ENCODE results near the gene DNAJA1. TPM values are rescaled to one million over a fixed set of nuclear protein-coding genes. Genes with fewer than 3 reads are reported as not detected.
A peak's percentile ranks its signal among the peaks of the same experiment; 100 is the strongest.

Gene DNAJA1
- total RNA-seq, 4 donors from 2014 or later = 81.8 to 118 (median 108) TPM

DNA sequence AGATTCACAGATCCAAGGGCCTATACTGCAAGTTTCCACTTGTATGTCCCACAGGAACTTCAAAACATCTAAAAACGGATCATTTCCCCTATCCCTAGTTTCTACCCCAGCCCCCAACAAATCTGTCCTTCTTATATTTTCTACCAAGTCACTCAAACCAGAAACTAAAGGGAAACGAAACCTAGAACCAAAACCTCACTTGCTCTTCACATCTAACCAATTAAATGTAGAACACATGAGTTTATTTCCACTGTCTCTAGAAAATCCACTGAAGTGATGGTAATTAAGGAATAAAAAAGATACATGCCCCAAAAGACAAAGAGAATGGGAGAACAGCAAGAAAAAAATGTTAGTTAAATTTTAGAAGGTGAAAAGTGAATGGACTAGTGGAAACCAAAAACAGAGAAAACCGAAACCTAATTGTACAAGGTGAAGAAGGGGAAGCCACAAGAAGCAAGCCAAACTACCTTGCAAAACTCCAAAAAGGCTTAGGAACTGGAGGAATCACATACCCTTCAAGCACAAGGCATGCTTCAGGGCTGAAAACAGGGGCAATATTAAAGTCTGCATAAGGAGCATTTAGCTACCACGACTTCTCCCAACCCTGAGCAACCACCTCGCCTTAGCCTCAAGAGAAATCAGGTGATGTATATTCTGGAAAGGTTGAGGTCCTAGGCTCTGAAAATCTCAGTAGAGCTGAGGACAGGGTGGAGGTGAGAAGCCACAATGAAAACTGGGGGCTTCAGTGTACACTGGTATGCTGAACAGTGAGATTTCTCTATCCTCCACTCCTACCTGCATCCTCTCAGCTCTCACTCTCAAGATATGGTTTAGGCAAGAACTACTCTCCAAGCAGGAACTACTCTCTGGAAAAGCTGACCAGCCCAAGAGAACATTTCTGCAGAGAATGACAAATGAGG, 40.3 kb downstream of the DNAJA1 start:
- DNase-seq = no peak
- Histone ChIP-seq H3K27ac (no peak overlapping the region), H3K4me3 (replicated peaks in 1 of 3) (no peak overlapping the region), H3K27me3 (no peaks in the 10 kb centered on the region), H3K4me1 (peaks cover 0 to 3% of the 10 kb centered on the region in 2 donors), H3K9me3 (no peaks in the 10 kb centered on the region), H3K36me3 (peaks cover 37 to 43% of the 10 kb centered on the region in 2 donors)
- WGBS, 2 donors = 89 to 93% methylated on average over 5 of the region's 5 CpGs
- intact Hi-C loops (cut with DNase I) = no loop called here
- TF ChIP-seq, protein P1, sequence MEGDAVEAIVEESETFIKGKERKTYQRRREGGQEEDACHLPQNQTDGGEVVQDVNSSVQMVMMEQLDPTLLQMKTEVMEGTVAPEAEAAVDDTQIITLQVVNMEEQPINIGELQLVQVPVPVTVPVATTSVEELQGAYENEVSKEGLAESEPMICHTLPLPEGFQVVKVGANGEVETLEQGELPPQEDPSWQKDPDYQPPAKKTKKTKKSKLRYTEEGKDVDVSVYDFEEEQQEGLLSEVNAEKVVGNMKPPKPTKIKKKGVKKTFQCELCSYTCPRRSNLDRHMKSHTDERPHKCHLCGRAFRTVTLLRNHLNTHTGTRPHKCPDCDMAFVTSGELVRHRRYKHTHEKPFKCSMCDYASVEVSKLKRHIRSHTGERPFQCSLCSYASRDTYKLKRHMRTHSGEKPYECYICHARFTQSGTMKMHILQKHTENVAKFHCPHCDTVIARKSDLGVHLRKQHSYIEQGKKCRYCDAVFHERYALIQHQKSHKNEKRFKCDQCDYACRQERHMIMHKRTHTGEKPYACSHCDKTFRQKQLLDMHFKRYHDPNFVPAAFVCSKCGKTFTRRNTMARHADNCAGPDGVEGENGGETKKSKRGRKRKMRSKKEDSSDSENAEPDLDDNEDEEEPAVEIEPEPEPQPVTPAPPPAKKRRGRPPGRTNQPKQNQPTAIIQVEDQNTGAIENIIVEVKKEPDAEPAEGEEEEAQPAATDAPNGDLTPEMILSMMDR (IDR thresholded peaks at IDR 0.05) = no peak

DNA sequence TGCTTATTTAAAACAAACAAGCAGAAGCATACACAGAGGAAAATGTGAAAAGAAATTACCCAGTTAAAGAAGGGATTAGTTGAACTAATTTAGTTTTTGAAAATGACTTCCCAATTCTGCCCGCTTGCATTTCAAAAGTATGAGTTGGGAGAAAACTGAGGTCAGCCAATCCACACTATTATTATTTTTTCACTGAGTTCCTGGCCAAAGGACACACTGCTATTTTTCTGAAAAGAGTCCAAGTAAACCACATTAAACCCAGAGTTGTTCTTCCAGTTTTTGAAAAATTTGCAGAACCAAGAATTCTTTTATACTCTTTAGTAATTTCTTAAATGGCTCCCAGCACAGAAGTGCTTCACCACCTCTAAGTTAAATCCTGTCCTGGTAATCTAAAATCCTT, 43.9 kb downstream of the DNAJA1 start:
- no peak for DNase-seq
- H3K4me3 ChIP-seq (replicated peaks in 1 of 3) = no peak overlapping the region
- H3K27ac ChIP-seq = no peak overlapping the region
- no peaks in the 10 kb centered on the region for H3K9me3 ChIP-seq
- H3K27me3 ChIP-seq = no peaks in the 10 kb centered on the region
- 74 to 88% methylated on average over 1 of the region's 1 CpG for WGBS, 2 donors
- TF ChIP-seq, protein P1 (IDR thresholded peaks at IDR 0.05) = no peak
- TF ChIP-seq POLR2A (IDR thresholded peaks at IDR 0.05) = no peak
- peaks cover 0 to 3% of the 10 kb centered on the region in 2 donors for H3K4me1 ChIP-seq
- H3K36me3 ChIP-seq = peaks cover 30 to 46% of the 10 kb centered on the region in 2 donors
- intact Hi-C loops (cut with DNase I) = no loop called here

DNA sequence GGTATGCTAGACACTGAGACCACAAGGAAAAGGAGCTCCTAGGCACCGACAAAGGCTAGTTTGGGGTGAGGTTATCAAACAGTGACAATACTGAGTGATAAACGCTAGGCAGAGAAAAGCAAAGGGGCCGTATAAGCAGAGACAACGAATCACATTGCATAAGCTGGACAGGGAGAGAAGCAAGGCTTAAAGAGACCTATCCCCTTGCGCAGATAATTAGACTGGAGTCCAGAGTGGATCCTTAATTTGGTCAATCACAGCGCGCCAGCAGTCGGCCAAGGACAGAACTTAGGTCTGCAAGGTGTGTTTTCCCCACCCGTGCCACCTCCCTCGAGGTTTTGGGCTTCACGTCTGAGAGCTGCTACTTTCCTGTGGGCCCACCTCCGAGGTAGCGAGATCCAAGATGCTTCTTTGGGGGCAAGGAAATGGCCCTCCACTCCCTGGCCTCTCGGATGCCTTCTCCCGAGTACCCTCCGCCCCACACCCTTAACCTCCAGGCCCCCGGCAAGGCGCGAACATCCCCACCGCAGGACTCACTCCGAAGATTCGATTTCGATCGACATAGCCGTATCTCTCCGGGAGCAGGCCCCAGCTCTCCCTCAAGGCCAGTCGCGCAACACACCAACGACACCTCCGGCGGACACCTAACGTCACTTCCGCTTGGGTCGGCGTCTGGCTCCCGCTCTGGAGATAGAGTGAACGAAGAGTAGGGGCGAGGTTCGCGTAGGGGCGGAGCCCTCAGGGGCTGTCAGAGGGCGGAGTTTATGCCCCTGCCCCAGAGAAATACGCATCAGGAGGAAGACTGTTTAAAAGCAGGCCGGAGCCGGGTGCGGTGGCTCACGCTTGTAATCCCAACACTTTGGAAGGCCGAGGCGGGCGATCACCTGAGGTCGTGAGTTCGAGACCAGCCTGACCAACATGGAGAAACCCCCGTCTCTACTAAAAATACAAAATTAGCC, 51.3 kb downstream of the DNAJA1 start, which contains the start of gene SMU1:
Gene SMU1 (minus strand): TSS at position 629 of the 959 bp plus-strand sequence. CDS start 66 bp downstream, at position 563.
- peak; percentile 97 for DNase-seq
- WGBS, 2 donors = 1 to 2% methylated on average over 17 to 37 of the region's 53 CpGs
- intact Hi-C loops (cut with DNase I) = no loop called here

DNA sequence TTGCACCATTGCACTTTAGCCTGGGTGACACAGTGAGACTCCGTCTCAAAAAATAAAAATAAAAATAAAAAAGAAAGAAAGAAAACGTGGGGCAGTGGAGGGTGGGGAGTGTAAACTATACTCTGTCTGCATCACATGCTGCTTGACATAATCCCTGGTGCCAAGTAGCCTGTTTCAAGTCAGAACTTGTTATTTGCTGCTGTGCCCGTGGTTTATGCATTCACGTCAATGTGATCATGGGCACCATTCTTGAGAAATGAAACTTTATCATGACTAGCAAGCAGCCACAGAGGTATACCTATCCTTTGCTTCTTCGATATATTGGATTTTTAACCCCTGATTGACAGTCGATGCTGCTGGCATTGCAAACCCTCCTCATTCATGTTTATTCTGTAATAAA, 55.5 kb downstream of the DNAJA1 start:
- H3K9me3 ChIP-seq = no peaks in the 10 kb centered on the region
- TF ChIP-seq, protein P1 (IDR thresholded peaks at IDR 0.05) = no peak
- no peak for TF ChIP-seq POLR2A (IDR thresholded peaks at IDR 0.05)
- DNase-seq = no peak
- no peaks in the 10 kb centered on the region for H3K36me3 ChIP-seq
- H3K4me1 ChIP-seq = peaks cover 5 to 9% of the 10 kb centered on the region in 2 donors
- H3K4me3 ChIP-seq (replicated peaks in 1 of 3) = no peak overlapping the region
- H3K27ac ChIP-seq = no peak overlapping the region
- H3K27me3 ChIP-seq = no peaks in the 10 kb centered on the region
- WGBS, 2 donors = 68 to 74% methylated on average over 6 of the region's 6 CpGs
- intact Hi-C loops (cut with DNase I) = loop anchor here (5.0 kb wide), 1 partner anchor 87 kb away; the partner anchor contains the start of gene B4GALT1

More for the DNA sequence above, 51.3 kb downstream of the DNAJA1 start, which contains the start of gene SMU1:
- peak within 1 kb of the TSS; percentile 75 to 85 (median 78) for H3K27ac ChIP-seq
- H3K27me3 ChIP-seq = no peaks in the 10 kb centered on the region
- peak in 1 of 2 donors; percentile 88 for TF ChIP-seq POLR2A (IDR thresholded peaks at IDR 0.05)
- TF ChIP-seq, protein P1 (IDR thresholded peaks at IDR 0.05) = no peak
- peaks cover 8 to 21% of the 10 kb centered on the region in 2 donors for H3K36me3 ChIP-seq
- H3K4me3 ChIP-seq (replicated peaks in 1 of 3) = peak within 1 kb of the TSS; percentile 21 to 83 (median 31)
- peaks cover 4 to 7% of the 10 kb centered on the region in 2 donors for H3K4me1 ChIP-seq
- H3K9me3 ChIP-seq = no peaks in the 10 kb centered on the region
